Amniotic epithelial cell (primary cell): ENCODE data around the gene MAMLD1.

ENCODE experiments used
- DNase-seq: peaks from one replicate; pipeline ENCODE4 v3.0.0-alpha.2; 2010; ENCODE audit warnings: low read depth

Gene MAMLD1

GRCh38 chrX:150459196-150459595 lies 96.1 kb downstream of the MAMLD1 start:
- no peak for DNase-seq

- no peak for DNase-seq
Observed at GRCh38 chrX:150460063-150460462, 96.9 kb downstream of the MAMLD1 start.

GRCh38 chrX:150460781-150461180 lies 97.7 kb downstream of the MAMLD1 start:
- DNase-seq, result no peak

- no peak for DNase-seq
Observed at GRCh38 chrX:150463566-150463965, 100.4 kb downstream of the MAMLD1 start.

GRCh38 chrX:150464001-150464400 lies 100.9 kb downstream of the MAMLD1 start:
- no peak for DNase-seq

- DNase-seq, result no peak
Observed at GRCh38 chrX:150465326-150465725, 102.2 kb downstream of the MAMLD1 start.

GRCh38 chrX:150465881-150466775 lies 103.0 kb downstream of the MAMLD1 start:
- DNase-seq, result no peak

- no peak for DNase-seq
Observed at GRCh38 chrX:150472306-150472705, 109.2 kb downstream of the MAMLD1 start.

- DNase-seq, result no peak
Observed at GRCh38 chrX:150473371-150473770, 110.3 kb downstream of the MAMLD1 start.

- DNase-seq, result peak; percentile 37
Observed at GRCh38 chrX:150475461-150475860, 112.3 kb downstream of the MAMLD1 start.

GRCh38 chrX:150476164-150476699 lies 113.1 kb downstream of the MAMLD1 start:
- peak; percentile 88 for DNase-seq

- no peak for DNase-seq
Observed at GRCh38 chrX:150477371-150477770, 114.3 kb downstream of the MAMLD1 start.

GRCh38 chrX:150478496-150479492 lies 115.7 kb downstream of the MAMLD1 start:
- DNase-seq, result no peak

GRCh38 chrX:150482537-150483206 lies 119.6 kb downstream of the MAMLD1 start:
- peak; percentile 76 for DNase-seq

GRCh38 chrX:150483356-150483985 lies 120.4 kb downstream of the MAMLD1 start:
- DNase-seq, result peak; percentile 36

- DNase-seq, result peak; percentile 43
Observed at GRCh38 chrX:150486011-150486410, 122.9 kb downstream of the MAMLD1 start.

- no peak for DNase-seq
Observed at GRCh38 chrX:150487369-150488094, 124.4 kb downstream of the MAMLD1 start.

GRCh38 chrX:150489359-150490015 lies 126.4 kb downstream of the MAMLD1 start:
- DNase-seq, result no peak

GRCh38 chrX:150495496-150495895 lies 132.4 kb downstream of the MAMLD1 start:
- DNase-seq, result peak; percentile 24

- no peak for DNase-seq
Observed at GRCh38 chrX:150499240-150499639, 136.1 kb downstream of the MAMLD1 start.
